PC-9 (cell line): ENCODE results near the gene LYPLAL1. TPM values are rescaled to one million over a fixed set of nuclear protein-coding genes. Genes with fewer than 3 reads are reported as not detected.

Experiments
- BruUV-seq: library from RNA; stranded (reverse); fragments of 400-500 nt; replicated peaks from 2 replicates; lab custom pipeline; 2021; lab: Mats Ljungman, UMichigan
- CTCF ChIA-PET: fragments of 300-600 bp; sonication (Branson Sonifier 250); formaldehyde crosslinking; loops from one replicate; lab custom pipeline; 2022; ENCODE audit warnings: antibody characterized with exemption; lab: Charles Lee
- POLR2A ChIA-PET: fragments of 300-600 bp; sonication (Branson Sonifier 250); formaldehyde crosslinking; loops from one replicate; lab custom pipeline; 2022; ENCODE audit warnings: antibody characterized with exemption; ENCODE audit not compliant: unreplicated experiment; lab: Charles Lee
- DNase-seq, 2 experiments: peaks; one replicate each; pipeline versions ENCODE4 v3.0.0 to v3.0.0-alpha.2; 2015 to 2022; ENCODE audit warnings: mixed read lengths in 1 of 2
- H2AFZ ChIP-seq: fragments of 200-600 bp; sonication (generic); 2 replicates; pipeline ENCODE4 v1.8.1; 2017; ENCODE audit warnings: antibody characterized with exemption
- H3F3A ChIP-seq: fragments of 200-600 bp; sonication (generic); 2 replicates; pipeline ENCODE4 v1.8.1; 2017; ENCODE audit warnings: antibody characterized with exemption, mild to moderate bottlenecking, low read depth; ENCODE audit not compliant: insufficient read depth
- H3K27ac ChIP-seq: fragments of 200-600 bp; sonication (generic); 2 replicates; pipeline ENCODE4 v1.6.1; 2016; ENCODE audit warnings: mixed run types
- H3K27me3 ChIP-seq: fragments of 200-600 bp; sonication (generic); 2 replicates; pipeline ENCODE4 v1.6.1; 2016; ENCODE audit warnings: low read depth, mixed run types; ENCODE audit not compliant: insufficient read depth
- H3K36me3 ChIP-seq: fragments of 200-600 bp; sonication (generic); 2 replicates; pipeline ENCODE4 v1.6.1; 2016; ENCODE audit warnings: low read depth, mixed run types
- H3K4me1 ChIP-seq: fragments of 200-600 bp; sonication (generic); replicated peaks from 2 replicates; pipeline ENCODE4 v1.6.1; 2016; ENCODE audit warnings: mixed run types; ENCODE audit not compliant: insufficient read depth
- H3K4me2 ChIP-seq: fragments of 200-600 bp; sonication (generic); 2 replicates; pipeline ENCODE4 v1.6.1; 2017; ENCODE audit warnings: mixed run types
- H3K4me3 ChIP-seq: fragments of 200-600 bp; sonication (generic); 2 replicates; pipeline ENCODE4 v1.6.1; 2016; ENCODE audit warnings: mixed run types
- H3K79me2 ChIP-seq: fragments of 200-600 bp; sonication (generic); 2 replicates; pipeline ENCODE4 v1.6.1; 2017; ENCODE audit warnings: low read depth, mixed run types
- H3K9me2 ChIP-seq: fragments of 200-600 bp; sonication (generic); 2 replicates; pipeline ENCODE4 v1.8.1; 2017; ENCODE audit warnings: mild to moderate bottlenecking; ENCODE audit not compliant: insufficient read depth
- H3K9me3 ChIP-seq: fragments of 200-600 bp; sonication (generic); 2 replicates; pipeline ENCODE4 v1.8.1; 2016; ENCODE audit warnings: low read depth; ENCODE audit not compliant: insufficient read depth
- H4K20me1 ChIP-seq: fragments of 200-600 bp; sonication (generic); 2 replicates; pipeline ENCODE4 v1.8.1; 2017; ENCODE audit not compliant: insufficient read depth
- CTCF ChIP-seq: fragments of 200-600 bp; sonication (generic); conservative IDR thresholded peaks from 2 replicates; pipeline ENCODE4 v1.6.1; 2017; ENCODE audit warnings: mixed run types, antibody characterized with exemption, mild to moderate bottlenecking, moderate library complexity
- EZH2 ChIP-seq: fragments of 200-600 bp; sonication (generic); IDR thresholded peaks from 2 replicates; pipeline ENCODE4 v1.8.0; 2017; ENCODE audit warnings: antibody characterized with exemption, low read depth
- intact Hi-C: fragments of 100-400 bp; cut with micrococcal nuclease; formaldehyde crosslinking; loops from one replicate; pipeline ENCODE4 v1.10.0; 2022; ENCODE audit not compliant: unreplicated experiment
- total RNA-seq: library from RNA; stranded (reverse); gene quantifications from 2 replicates; pipeline ENCODE4 v1.2.3, GENCODE V29; 2021

LYPLAL1 gene
- total RNA-seq, 1 experiment from 2014 or later, result 57.0 TPM

- no peak overlapping the region for H2AFZ ChIP-seq
- H3K36me3 ChIP-seq, result no peaks in the 10 kb centered on the region
- TF ChIP-seq EZH2 (no peak), CTCF (no peak)
- H3K27me3 ChIP-seq, result no peaks in the 10 kb centered on the region
- H3K4me1 ChIP-seq, result no peaks in the 10 kb centered on the region
- H3K9me3 ChIP-seq, result no peaks in the 10 kb centered on the region
- H3F3A ChIP-seq, result no peaks in the 10 kb centered on the region
- no peak overlapping the region for H3K4me3 ChIP-seq
- no peaks in the 10 kb centered on the region for H4K20me1 ChIP-seq
- ChIA-PET POLR2A (no interaction called here), CTCF (no interaction called here)
- no TSS peak for BruUV-seq
- H3K9me2 ChIP-seq, result no peaks in the 10 kb centered on the region
- no peak for DNase-seq
- intact Hi-C loops, result no loop called here
- H3K4me2 ChIP-seq, result no peak overlapping the region
- H3K27ac ChIP-seq, result no peak overlapping the region
- no peaks in the 10 kb centered on the region for H3K79me2 ChIP-seq
Measured at GRCh38 chr1:219143735-219144134, 29.9 kb upstream of the LYPLAL1 start.

- Histone ChIP-seq H4K20me1 (no peaks in the 10 kb centered on the region), H3K9me3 (no peaks in the 10 kb centered on the region), H3K36me3 (no peaks in the 10 kb centered on the region), H3K4me2 (no peak overlapping the region), H3K4me3 (no peak overlapping the region), H3K9me2 (no peaks in the 10 kb centered on the region), H3K79me2 (no peaks in the 10 kb centered on the region), H2AFZ (no peak overlapping the region), H3F3A (no peaks in the 10 kb centered on the region), H3K27me3 (no peaks in the 10 kb centered on the region), H3K4me1 (no peaks in the 10 kb centered on the region), H3K27ac (no peak overlapping the region)
- no peak for TF ChIP-seq CTCF
- no peak for TF ChIP-seq EZH2
- ChIA-PET CTCF (no interaction called here), POLR2A (no interaction called here)
- no peak for DNase-seq
- no TSS peak for BruUV-seq
- intact Hi-C loops, result no loop called here
Measured at GRCh38 chr1:219144658-219145315, 28.9 kb upstream of the LYPLAL1 start.

- Histone ChIP-seq H3K4me1 (no peaks in the 10 kb centered on the region), H3F3A (no peaks in the 10 kb centered on the region), H3K4me3 (no peak overlapping the region), H3K9me2 (no peaks in the 10 kb centered on the region), H3K79me2 (no peaks in the 10 kb centered on the region), H3K36me3 (no peaks in the 10 kb centered on the region), H3K4me2 (no peak overlapping the region), H2AFZ (no peak overlapping the region), H3K27ac (no peak overlapping the region), H3K27me3 (no peaks in the 10 kb centered on the region), H4K20me1 (no peaks in the 10 kb centered on the region), H3K9me3 (no peaks in the 10 kb centered on the region)
- intact Hi-C loops, result no loop called here
- DNase-seq, result no peak
- TF ChIP-seq EZH2, result no peak
- no peak for TF ChIP-seq CTCF
- CTCF ChIA-PET, result no interaction called here
- no TSS peak for BruUV-seq
- POLR2A ChIA-PET, result no interaction called here
Measured at GRCh38 chr1:219147571-219148019, 26.1 kb upstream of the LYPLAL1 start.
